GM21515 (cell line): ENCODE data around the gene UNK.
A peak's percentile ranks its signal among the peaks of the same experiment; 100 is the strongest.

Source experiments
- ATAC-seq: cut with Tn5 transposase; IDR thresholded peaks from one replicate; pipeline ENCODE4 v1.9.1; 2021; ENCODE audit not compliant: unreplicated experiment

UNK gene

DNA sequence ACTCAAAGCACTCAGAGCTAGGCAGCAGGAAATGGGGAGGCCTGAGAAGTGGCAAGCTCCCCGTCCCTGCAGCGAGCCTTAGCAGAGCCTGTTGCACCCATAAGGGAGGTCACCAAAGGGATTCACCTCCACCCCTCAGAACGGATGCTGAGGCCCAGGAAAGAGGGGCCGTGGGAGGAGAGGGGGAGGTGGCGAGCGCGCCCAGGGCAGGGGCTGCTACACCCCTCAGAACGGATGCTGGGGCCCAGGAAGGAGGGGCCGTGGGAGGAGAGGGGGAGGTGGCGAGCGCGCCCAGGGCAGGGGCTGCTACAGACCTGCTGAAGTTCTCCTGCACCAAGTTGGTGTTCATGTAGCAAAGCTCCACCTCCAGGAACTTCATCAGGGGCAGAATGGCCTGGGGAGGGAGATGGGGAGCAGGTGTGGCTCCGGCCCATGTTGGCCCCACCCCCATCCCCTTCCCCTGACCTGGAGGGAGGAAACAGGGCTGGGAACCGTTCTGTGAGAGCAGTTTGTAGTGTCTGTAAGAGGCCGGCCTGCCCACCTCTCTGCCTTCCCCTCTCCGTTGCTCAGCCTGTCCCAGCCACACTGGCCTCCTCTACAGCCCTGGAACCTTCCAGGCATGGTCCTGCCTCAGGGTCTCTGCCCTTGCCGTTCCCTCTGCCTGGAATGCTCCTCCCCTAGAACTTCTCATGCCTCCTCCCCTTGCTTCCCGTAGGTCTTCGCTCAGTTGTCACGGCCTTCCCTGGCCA, 48.2 kb downstream of the UNK start:
- no peak for ATAC-seq

DNA sequence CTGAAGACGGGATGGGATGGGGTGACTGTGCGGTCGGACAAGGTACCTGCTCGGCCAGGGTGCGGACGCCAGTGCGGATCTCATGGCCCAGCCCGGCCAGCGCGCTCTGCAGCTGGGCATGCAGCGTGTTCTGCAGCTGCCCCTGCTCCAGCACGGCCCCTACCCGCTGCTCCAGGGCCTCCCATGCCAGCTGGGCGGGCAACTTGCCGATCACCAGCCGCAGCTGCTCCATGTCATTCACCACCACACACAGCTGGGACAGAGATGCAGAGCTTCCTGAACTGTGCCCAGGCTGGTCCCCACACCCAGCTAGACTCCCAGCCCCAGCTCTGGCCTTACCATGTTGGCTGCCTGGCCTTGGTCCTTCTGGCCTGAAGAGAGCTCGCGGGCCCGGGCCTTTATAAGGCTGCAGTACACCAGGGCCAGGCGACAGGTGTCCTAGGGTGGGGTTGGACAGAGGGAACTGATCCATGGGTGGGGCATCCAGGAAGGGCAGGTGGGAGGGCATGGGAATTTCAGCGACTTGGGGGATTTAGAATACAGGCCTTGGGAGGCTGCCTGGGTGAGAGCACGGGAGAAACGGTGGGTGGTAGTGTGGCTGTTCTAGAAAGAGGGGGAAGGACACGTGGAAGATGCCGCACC, 49.8 kb downstream of the UNK start:
- no peak for ATAC-seq

DNA sequence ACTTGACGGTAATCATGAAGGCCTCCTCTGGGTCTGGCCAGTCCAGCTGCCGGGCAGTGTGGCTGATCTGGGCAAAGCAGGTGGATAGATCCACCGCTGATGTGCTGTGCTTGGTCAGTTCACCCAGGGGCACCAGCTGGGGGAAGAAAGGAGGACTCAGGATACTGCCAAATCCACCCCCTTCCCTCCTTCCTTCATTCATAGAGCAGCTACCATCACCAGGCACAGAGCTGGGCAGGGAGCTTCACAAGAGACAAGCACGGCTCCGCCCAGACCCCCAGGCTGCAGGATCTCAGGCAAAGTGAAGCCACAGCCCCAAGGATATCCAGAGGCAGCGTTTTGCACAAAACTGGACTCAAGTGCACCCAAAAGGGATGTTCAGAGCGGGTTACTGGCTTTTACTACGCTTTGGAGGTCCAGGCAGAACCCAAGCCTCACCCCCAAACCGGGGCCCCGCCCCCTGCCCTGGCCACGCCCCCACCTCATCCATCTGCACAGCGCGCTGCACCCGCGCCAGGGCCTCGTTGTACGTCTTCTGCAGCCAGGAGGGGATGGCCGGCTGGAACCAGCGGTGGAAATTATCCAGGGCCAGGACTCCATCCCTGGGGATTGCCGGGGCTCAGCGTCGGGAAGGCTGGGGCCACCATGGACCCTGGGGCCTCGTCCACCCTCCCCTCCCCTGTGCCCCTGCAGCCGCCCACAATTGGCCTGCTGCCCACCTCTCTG, 50.5 kb downstream of the UNK start:
- no peak for ATAC-seq

DNA sequence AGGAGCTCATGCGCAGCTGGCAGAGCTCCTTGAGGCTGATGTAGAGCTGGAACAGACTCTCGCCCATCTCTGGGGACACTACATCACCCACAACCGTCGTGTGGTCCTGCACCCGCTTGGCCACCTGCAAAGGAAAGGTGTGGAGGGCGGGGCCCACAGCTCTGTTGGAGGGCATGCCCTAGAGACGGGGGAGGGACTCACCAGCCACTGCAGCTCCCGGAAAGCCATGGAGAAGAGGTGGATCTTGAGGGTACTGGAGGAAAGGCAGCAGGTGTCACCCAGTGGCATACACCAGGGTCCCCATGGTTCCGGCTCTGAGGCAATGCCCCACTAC, 51.0 kb downstream of the UNK start:
- ATAC-seq = no peak

DNA sequence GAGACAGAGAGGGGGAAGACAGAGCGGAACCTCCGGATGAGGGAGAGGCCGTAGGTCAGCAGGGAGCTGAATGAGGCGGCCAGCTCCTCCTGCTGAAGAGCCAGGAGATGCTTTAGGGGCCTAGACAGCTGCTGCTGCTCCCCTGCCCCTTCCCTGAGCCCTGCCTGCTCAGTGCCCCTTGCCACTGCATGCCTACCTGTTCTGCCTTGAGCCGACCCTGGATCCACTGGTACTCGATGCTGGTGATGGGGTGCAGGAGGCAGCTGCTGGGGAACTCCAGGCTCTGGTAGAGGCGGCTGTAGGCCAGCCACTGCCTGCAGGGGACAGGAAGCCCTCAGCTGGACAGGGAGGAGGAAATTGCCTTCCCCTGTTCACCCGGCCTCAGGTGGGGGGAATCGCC, 52.0 kb downstream of the UNK start:
- ATAC-seq = no peak

DNA sequence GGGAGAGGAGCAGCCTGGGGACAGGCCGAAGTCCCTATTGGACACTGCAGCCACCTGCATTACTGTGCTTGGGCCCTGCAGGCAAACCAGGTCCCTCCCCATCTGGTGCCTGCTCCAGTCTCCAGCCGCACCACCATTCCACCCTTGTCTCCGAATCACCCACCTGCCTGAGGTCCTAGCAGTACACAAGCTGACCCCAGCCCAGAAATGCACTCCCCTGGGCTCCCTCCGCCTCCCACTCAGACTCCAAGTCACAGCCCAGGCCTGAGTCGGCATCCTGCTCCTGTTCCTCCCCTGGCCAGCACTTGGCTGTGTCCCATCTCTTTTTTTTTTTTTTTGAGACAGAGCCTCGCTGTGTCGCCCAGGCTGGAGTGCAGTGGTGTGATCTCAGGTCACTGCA, 53.3 kb downstream of the UNK start:
- no peak for ATAC-seq

DNA sequence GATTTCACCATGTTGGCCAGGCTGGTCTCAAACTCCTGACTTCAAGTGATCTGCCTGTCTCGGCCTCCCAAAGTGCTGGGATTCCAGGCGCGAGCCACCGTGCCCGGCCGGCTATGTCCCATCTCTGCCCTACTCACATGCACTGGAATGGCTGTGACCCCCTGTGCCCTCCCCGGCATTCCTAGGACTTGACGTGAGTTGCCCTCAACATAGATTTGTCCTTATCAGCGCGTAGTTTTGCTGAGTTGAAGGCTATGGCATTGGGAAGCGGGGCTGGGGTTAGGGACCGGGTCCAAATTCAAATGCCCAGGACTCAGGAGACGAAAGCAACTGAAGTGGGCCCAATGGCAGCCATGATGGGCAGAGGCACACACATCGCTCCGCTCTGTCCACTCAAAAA, 53.8 kb downstream of the UNK start:
- ATAC-seq = no peak

DNA sequence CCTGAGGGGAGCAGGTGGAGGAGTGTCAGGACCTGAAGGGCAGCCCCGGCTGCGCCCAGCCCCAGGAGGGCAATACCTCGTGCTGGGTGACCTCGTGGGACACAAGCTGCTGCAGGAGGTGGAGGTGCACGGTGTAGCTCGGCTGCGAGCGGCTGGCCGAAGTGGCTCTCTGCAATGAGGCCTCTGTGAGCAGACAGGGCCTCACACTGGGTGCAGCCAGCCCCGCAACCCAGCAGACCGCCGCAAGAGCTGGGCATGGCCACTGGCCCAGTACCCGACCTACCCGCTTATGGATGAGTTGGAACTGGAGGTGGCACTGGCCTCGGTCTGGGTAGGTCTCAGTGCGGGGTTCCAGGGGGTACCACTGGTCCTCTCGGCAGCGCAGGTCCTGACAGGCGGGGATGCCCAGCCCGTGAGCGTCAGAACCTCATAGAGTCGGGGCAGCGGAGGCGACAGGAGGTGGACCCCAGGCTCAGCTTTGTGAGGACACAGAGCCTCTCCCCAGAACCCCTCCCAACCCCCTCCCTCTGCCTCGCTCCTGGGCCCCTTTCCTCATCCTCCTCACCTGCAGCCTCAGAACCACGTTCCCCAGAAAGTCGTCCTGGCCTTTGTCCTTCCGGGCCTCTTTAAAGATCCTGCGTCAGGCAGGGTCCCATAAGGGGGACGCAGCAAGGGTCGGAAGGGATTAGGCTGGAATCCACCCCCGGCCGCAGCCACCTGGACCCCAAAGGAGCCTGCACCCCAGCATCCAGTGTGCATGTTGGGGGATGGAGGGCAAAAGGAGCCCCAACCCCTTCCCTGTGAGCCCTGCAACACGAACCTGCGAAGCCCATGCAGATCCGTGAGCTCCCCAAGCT, 55.6 kb downstream of the UNK start:
- no peak for ATAC-seq

DNA sequence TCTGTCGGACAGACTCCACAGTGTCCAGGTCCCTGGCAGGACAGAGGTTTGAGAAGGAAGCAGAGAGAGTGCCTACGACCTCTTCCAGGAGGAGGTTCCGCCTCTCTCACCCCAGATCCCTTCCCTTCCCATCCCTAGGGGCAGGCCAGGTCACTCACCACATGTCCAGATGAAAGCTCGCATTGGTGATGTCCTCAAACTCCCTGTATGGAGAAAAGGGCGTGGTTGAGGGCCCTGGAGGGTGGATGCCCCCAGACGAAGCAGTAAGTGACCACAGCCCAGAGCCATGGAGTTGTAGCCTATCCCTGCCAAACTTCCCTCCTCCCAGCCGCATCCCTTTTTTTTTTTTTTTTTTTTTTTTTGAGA, 56.2 kb downstream of the UNK start:
- ATAC-seq = no peak

DNA sequence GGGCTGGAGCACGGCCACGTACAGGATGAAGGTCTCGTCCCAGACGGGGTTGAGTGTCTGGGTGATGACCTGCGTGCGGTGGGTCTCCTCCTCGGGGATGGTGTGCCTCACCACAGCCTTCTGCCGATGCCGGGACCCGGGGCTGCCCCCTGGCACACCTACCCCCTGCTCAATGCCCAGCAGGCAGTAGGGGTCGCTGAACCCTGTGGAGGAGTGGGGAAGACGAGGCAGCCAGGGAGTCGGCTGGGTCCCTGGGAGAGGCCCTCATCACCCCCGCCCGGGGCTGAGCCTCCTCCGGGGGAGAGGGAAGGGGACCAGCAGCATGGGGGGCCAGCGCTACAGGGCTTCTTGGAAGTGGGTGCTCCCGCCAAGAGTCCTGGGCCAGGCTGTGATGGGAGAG, 57.8 kb downstream of the UNK start:
- no peak for ATAC-seq

DNA sequence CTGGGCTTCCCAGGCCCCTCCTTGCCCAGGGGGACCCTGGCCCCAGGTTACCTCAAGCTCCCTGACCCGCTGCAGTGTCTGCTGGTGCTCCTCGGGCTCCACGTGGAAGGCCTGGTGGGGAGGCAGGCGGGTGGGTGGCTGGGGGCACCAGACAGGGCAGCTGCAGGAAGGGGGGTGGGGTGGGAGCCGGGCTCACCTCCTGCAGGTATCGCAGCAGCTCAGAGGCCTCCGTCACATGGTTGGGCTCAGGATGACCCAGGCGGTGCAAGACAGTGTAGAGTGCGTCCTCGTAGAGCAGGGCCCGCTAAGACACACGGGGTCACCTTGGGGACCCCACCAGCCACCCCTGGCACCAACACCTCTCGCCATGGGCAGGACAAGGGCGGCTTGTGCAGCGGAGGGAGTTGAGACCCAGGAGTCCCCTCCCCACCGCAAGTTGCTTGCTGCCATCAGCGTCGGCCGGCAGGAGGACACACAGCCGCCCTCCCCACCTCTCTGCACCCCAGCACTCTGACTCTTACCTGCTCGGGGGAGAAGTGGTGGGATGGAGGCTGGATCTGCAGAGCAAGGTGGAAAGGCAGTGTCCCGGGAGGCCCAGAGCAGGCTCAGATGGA, 58.5 kb downstream of the UNK start:
- no peak for ATAC-seq

DNA sequence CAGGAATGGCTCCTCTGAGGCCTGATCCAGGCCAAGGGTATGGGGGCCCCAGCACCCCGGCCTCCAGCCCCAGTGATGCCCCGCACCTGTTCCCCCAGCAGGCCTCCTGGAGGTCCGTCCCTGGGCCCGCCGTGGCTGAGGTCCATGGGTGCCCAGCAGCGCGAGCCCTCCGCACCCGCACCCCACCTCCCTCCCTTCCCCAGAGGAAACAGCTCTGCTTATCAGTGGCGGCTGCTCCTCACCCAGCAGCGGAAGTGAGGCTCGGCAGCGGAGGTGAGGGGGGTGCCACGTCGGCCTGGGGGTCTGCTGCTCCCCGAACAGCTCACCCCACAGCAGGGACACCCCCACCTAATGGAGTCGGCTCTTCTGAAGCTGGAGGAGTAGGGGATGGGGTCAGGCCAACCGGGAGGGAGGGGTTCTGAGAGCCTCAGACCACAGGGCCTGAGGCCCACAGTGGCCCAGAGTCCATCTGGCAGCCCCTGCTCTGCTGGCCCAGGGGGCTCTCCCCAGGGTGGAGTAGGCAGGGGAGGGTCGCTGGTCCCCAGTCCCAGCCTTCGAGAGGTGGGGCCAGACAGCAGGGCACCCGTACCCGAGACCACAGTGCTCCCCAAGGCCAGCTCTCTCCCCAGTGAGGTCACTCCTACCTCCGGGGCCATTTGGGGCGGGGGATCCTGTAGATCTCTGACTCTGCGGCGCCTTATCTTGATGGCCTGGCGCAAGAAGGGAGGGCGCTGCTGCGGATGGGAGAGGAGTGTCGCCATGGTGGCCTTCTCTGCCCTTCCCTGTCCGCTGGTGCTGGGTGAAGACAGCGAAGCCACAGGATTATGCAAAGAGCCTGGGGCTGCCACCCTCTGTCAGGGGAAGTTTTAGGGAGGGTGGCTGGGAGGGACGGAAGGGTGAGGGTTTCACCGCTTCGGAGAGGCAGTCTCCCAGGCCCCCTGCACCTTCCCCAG, 59.2 kb downstream of the UNK start, which contains the start of gene UNC13D:
UNC13D (minus strand) TSS at position 828 of the 953 bp plus-strand sequence; CDS start at position 761, 67 bp downstream.
- ATAC-seq = no peak

DNA sequence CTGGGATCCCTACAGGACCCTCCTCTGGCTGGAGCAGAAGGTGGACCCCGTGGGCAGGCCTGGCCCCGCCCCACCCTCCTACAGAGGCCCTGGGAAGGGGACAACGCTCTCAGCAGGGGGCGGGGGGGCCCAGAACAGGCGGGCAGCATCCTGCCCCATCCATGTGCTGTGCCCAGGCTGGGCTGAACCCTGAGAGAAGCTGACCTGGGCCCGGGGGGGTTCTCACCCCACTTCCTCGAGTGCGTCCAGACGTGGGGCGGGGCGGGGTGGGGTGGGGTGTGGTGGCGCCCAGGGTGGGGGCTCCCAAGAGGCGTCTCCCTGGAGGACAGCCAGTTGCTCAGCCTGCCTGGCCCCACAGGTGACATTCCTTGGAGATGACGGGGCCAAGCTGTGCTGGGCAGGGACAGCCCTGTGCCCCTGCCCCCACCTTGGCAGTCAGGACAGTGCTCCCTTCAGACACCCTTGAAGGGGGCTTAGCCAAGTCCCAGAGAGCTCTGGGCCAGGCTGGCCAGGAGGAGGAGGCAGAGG, 60.0 kb downstream of the UNK start:
- ATAC-seq = peak; percentile 7

DNA sequence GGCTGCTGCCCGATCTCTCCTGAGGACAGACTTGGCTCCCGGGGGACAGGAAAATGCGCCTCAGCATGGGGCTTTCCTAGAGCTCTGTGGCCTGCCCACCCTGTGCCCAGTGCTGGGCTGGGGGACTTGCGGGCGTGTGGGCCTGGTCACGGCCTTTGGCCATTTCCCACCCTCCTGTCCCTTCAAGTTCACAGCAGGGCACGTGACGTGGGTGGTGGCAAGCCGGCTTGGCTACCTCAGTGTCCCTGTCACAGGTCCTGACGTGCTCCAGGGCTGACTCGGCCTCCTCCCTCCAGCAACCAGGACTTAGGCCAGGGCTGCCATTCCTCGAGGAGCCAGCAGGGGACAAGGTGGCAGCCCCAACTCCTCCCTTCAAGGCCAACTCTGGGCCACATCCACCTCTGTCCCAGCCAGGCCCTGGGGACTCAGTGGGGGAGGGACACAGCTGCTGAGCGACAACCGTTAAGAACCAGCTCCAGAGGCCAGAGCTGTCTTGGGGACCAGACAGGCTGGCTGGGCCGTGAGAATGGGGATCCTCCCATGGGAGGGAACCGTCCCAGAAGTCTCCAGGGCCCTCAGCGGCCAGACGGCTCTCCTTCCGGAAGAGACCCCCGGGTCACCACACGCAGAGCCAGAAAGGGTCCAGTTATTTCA, 60.6 kb downstream of the UNK start:
- peak; percentile 56 for ATAC-seq

DNA sequence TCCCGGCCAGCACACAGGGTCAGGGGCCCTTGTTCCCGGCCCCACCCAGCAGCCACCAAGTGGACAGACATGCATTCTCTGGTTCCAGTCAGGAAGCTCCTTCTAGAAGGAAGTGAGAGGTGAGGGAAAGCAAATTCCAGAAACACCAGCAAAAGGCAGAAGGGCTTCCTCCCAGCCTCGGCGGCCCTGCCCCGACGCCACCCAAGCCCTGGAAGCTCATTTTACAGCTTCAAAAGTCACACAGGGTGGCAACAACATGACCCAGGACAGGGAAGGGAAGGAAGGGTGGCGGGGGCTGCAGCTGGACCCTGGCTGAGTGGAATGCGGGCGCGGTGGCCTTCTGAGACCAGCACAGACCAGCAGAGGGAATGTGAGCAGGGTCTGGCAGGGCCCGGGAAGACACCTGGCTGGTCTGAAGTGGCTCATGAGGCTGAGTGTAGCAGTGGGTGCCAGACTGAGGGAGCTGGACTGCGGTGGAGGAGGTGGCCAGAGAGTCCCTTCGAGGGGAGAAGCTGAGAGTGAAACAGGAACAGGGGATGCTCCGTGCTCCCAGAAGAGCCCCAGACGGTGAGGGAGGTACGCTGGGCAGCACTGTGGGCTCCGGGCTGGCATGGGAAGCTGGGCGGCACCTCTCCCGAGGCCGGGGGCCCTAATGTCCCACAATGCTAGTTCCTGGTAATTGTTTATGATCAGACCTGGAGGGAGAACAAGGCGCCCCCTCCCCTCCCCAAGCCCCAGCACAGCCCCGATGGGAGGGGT, 61.5 kb downstream of the UNK start:
- ATAC-seq = no peak

DNA sequence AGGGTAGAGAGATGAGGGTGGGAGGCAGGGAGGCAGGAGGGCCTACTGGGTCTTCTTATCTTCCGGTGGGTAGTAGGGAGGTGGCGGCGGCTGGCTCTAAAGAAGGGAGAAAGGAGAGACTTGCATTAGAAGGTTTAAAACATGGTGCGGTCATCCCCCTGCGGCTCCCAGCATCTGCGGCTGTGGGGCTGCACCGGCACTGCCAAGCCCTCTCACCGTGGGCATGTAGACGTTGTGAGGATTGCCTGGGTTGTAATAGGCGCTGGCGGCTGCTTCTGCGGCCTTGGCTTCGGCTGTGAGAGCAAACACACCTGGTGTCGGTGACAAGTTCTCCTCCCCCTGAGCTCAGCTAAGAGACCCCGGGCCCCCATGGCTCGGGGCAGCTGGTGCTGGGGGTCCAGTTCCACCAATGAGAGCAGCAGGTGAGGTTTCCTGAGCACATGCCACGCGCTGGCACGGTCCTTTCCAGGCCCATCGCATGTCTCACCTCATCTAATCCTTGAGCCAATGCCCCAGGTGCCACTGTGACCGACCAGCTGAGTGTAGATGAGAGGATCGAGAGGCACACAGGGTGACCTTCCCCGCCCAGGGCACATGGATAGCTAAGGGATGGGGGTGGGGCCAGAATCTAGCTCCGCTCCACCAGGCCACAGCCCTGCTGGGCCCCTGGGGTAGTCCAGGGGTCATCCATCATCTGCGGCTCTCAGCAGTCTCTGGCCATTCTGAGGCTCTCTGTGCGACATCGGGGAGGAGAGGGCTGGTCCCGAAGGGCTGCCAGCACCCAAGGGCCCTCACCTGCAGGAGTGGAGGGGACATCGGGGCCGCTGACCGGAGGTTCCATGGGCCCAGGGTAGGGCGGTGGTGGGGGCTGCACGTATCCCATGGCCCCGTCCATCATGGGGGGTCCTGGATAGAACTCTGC, 62.3 kb downstream of the UNK start:
- ATAC-seq = no peak
